AG09309 (cell line): ENCODE results near the gene KRT7.

Experiments used
- DNase-seq: peaks from one replicate; pipeline ENCODE4 v3.0.0-alpha.2; 2010; ENCODE audit warnings: low read depth
- H3K4me3 ChIP-seq: 2 replicates; pipeline ENCODE4 v1.5.1; 2011; ENCODE audit warnings: mild to moderate bottlenecking, low read depth, low read length, moderate library complexity; ENCODE audit not compliant: control insufficient read depth
- TF ChIP-seq, protein P1 (sequence below): IDR thresholded peaks from 2 replicates; pipeline ENCODE4 v1.5.1; 2011; ENCODE audit warnings: mild to moderate bottlenecking, low read depth, low read length, inconsistent platforms; ENCODE audit not compliant: insufficient read depth, control insufficient read depth; ENCODE audit errors: missing control alignments

KRT7 gene

DNA sequence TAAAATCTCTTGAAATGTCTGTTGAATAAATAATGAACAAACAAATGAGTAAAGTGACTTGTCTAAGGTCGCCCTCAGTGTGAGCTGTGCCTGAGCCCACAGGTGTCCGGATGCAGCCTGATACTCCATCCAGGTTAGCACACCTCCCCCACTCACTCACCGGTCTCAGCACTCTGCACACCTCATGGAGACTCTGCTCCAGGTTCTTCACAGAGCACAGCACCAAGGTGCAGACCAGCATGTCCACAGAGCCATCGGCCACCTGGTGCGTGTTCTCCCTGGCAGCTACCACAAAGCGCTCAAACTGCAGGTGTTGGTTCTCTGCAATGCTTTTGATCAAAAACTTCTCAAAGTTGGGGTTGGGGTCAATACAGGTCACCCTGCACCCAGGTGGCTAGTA, 4.1 kb upstream of the KRT7 start:
- TF ChIP-seq, protein P1, sequence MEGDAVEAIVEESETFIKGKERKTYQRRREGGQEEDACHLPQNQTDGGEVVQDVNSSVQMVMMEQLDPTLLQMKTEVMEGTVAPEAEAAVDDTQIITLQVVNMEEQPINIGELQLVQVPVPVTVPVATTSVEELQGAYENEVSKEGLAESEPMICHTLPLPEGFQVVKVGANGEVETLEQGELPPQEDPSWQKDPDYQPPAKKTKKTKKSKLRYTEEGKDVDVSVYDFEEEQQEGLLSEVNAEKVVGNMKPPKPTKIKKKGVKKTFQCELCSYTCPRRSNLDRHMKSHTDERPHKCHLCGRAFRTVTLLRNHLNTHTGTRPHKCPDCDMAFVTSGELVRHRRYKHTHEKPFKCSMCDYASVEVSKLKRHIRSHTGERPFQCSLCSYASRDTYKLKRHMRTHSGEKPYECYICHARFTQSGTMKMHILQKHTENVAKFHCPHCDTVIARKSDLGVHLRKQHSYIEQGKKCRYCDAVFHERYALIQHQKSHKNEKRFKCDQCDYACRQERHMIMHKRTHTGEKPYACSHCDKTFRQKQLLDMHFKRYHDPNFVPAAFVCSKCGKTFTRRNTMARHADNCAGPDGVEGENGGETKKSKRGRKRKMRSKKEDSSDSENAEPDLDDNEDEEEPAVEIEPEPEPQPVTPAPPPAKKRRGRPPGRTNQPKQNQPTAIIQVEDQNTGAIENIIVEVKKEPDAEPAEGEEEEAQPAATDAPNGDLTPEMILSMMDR = no peak
- H3K4me3 ChIP-seq = no peak overlapping the region
- DNase-seq = no peak

GRCh38 chr12:52229836-52230343, 3.2 kb upstream of the KRT7 start:
- TF ChIP-seq, protein P1 = no peak
- no peak for DNase-seq
- no peak overlapping the region for H3K4me3 ChIP-seq

DNA sequence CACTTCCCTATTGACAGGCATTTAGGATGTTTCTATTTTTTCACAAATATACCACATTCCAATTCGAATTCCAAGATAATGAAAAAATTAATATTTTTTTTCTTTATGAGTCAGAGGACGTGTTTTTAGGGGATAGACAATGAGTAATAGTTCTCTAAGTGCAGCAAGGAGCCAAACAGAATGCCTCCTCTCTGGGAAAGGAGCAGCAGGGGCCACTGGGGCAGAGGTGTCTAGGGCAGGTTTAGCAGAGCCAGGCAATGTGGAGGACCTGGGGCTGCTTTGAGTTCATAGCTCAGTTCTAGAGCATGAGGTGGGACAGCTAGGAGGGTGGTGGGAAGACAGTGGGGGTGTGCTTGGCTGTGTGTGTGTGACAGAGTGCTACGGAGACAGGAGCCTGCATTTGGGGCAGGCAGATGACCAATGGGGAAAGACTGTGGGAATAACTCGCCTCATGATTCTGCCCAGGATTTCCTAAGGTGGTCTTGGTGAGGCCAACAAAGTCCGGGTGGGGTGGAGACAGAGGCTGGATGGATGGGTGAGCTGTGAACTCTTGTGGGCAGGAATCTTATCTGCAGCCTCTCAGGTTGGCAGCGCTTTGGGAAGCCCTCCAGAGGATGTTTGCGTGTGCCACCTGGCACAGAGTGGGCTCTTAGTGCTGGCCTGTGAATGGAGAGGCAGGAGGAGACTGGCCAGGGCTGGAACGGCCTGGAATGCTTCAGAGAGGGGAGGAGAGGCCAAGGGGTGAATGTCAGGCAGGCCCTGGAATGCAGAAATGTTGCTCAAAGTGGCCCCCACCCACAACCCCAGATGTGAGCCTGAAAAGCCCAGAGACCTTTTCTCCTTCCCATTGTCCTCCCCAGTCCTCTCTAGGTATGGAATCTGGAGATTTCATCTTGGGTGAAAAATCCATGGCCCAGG, 2.4 kb upstream of the KRT7 start:
- DNase-seq = peak; percentile 47
- no peak overlapping the region for H3K4me3 ChIP-seq
- TF ChIP-seq, protein P1 = no peak

DNA sequence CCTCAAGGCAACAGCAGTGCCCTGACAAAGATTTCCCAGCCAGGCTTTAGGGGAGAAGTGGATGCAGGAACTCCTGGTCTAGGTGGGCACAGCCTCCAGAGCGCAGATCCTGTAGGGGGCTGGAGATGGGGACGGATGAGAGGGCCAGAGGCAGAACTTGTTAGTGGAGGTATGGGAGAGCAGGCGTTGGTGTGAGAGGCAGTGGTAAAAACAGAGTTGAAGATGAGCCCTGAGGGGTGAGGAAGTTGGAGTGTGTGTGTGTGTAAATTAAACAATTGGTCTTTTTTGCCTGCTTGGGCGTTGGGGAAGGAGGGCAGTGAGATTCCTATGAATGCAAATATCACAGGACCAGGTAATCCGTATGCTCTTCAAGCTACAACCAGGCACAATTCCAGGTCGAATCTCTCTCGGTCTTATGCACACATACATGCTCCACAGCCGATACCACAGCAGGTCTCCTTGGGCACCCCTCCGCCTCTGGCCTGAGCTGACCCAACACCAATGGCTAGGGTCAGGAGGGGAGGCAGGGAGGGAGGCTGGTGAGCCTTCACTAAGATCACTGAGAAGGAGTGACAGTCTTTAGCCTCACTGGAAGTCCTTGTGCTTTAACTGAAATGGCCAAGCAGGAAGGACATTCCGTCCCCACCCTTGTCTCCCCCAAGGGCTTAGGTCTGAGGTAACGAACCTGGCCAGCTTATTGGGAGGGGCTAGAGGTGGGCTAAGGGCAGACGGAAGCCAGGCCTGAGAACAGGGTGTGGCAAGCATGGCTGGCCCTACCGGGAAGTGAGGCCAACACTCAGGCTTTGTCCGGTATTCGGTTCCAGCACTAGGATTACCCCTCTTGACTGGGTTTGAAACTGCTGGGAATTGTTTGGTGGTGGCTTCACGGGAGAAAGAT, 1.5 kb upstream of the KRT7 start:
- H3K4me3 ChIP-seq = no peak overlapping the region
- TF ChIP-seq, protein P1 = no peak
- no peak for DNase-seq

- no peak for DNase-seq
- no peak overlapping the region for H3K4me3 ChIP-seq
Measured at GRCh38 chr12:52232203-52232673, 805 bp upstream of the KRT7 start.

More at GRCh38 chr12:52232203-52232673, 805 bp upstream of the KRT7 start:
- TF ChIP-seq, protein P1 = no peak
